Retinal pigment epithelial cell (primary cell): Measurements from ENCODE around the gene ANKRD29.
"Not testable (repeated sequence)": the region's sequence is repeated elsewhere in the genome, so short reads cannot be mapped to it uniquely, and the experiment has no call there.

Source experiments
- DNase-seq: peaks from one replicate; pipeline ENCODE4 v3.0.0-alpha.2; 2010; ENCODE audit warnings: low read depth
- H3K4me3 ChIP-seq: 2 replicates; pipeline ENCODE4 v1.5.1; 2011; ENCODE audit warnings: mild to moderate bottlenecking, low read length, control low read depth, moderate library complexity
- TF ChIP-seq, protein P1 (sequence below): conservative IDR thresholded peaks from 2 replicates; pipeline ENCODE4 v1.5.1; 2011; ENCODE audit warnings: low read depth, low read length, control low read depth, inconsistent platforms

Gene ANKRD29

GRCh38 chr18:23560186-23560585, 102.5 kb downstream of the ANKRD29 start:
- no peak for DNase-seq
- no peak overlapping the region for H3K4me3 ChIP-seq
- TF ChIP-seq, protein P1, sequence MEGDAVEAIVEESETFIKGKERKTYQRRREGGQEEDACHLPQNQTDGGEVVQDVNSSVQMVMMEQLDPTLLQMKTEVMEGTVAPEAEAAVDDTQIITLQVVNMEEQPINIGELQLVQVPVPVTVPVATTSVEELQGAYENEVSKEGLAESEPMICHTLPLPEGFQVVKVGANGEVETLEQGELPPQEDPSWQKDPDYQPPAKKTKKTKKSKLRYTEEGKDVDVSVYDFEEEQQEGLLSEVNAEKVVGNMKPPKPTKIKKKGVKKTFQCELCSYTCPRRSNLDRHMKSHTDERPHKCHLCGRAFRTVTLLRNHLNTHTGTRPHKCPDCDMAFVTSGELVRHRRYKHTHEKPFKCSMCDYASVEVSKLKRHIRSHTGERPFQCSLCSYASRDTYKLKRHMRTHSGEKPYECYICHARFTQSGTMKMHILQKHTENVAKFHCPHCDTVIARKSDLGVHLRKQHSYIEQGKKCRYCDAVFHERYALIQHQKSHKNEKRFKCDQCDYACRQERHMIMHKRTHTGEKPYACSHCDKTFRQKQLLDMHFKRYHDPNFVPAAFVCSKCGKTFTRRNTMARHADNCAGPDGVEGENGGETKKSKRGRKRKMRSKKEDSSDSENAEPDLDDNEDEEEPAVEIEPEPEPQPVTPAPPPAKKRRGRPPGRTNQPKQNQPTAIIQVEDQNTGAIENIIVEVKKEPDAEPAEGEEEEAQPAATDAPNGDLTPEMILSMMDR: no peak

DNA sequence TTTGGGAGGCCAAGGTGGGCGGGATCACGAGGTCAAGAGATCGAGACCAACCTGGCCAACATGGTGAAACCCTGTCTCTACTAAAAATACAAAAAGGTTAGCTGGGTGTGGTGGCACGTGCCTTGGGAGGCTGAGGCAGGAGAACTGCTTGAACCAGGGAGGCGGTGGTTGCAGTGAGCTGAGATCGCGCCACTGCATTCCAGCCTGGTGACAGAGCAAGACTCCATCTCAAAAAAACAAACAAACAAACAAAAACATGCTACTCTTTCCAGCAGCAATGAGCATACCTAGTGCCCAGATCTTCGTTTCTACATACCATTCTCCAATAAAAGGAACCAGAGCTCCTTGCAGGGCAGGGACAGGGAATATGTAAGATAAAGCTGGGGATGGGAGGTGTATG, 105.2 kb downstream of the ANKRD29 start:
- DNase-seq: not testable (repeated sequence)

GRCh38 chr18:23556145-23556780, 106.4 kb downstream of the ANKRD29 start:
- no peak overlapping the region for H3K4me3 ChIP-seq
- no peak for DNase-seq
- TF ChIP-seq, protein P1: no peak

More for the DNA sequence above, 105.2 kb downstream of the ANKRD29 start:
- not testable (repeated sequence) for H3K4me3 ChIP-seq

DNA sequence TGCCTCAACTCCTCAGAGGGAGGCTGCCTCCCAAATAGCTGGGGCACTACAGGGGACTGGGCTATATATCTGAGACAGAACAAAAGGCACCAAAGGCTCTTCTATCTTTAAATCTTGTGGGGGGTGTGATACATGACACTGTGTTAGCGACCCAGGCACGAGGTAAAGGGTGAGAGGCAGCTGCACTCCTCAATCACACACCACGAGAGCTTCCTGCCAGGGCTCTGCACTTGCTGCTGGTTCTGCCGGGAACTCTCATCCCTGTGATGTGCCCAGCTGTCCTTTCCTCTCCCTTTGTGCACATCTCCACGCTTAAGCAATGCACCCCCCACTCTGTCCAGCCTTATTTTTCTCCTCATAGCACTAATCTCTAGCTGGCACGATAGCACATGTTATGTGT, 108.8 kb downstream of the ANKRD29 start:
- TF ChIP-seq, protein P1: no peak
- DNase-seq: no peak
- H3K4me3 ChIP-seq: no peak overlapping the region

DNA sequence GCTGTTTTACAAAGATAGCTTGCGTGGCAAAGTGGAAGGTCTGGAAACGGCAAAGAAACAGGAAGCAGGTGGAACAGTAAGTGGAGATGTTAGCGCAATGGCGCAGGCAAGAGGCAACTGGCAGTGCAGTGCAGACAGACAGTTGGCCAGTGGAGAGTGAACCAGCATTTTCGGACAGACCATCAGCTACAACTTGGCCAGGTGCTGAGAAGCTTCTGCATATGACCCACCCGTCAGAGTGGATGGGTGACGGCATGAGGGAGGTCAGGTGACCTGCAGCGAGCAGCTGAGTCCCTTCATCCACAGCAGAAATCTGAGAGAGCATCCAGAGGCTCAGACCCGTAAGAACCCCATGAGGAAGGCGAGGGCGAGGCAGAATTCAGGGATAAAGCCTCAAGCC, 110.2 kb downstream of the ANKRD29 start:
- TF ChIP-seq, protein P1: no peak
- no peak for DNase-seq
- H3K4me3 ChIP-seq: no peak overlapping the region

- no peak for DNase-seq
- no peak overlapping the region for H3K4me3 ChIP-seq
- TF ChIP-seq, protein P1: no peak
Observed at GRCh38 chr18:23551978-23552377, 110.7 kb downstream of the ANKRD29 start.

DNA sequence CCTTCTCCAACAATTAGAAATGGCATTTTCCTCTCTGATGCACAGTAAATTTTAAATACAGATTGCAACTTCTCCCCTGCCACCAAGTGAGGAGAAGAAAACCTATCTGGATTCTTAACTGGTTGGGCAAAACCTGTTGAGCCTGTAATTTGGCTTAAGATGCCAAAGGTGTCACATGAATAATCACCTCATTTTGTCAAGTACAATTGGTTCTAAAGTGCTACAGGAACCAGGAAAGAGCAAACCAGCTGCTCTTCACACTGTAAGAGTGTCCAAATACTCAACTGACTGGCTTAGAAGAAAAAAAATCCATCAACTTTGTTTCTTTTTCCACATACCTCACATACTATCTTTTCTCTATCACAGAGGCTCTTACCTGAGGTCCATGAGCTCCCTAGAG, 111.8 kb downstream of the ANKRD29 start:
- TF ChIP-seq, protein P1: no peak
- H3K4me3 ChIP-seq: no peak overlapping the region

More for the DNA sequence above, 111.8 kb downstream of the ANKRD29 start:
- DNase-seq: no peak
